ENCODE data around the gene SOCS7. TPM values are rescaled to one million over a fixed set of nuclear protein-coding genes. Genes with fewer than 3 reads are reported as not detected.

SOCS7 gene
- total RNA-seq, 5 donors from 2014 or later (not counting 1 experiment from before 2014, with no cell fraction given): 18.9 to 24.5 (median 20.7) TPM

GRCh38 chr17:38426441-38426840, 74.8 kb downstream of the SOCS7 start:
- Mint-ChIP-seq H3K4me3 (peak overlapping the region in 1 of 3 donors; percentile 58), H3K27me3 (peaks cover 14 to 46% of the 10 kb centered on the region in 2 donors), H3K36me3 (no peaks in the 10 kb centered on the region), H3K4me1 (peaks cover 13 to 20% (median 17%) of the 10 kb centered on the region in 3 donors), H3K27ac (no peak overlapping the region), H3K9me3 (no peaks in the 10 kb centered on the region)
- ATAC-seq (replicated peaks in 1 of 4): no peak
- no peak for DNase-seq
- Histone ChIP-seq H3K4me1 (ENCODE audit: control insufficient read depth in 1 of 2, extremely low read depth in 1 of 2, insufficient read depth in 2 of 2, low read length in 2 of 2) (peaks cover 0 to 19% of the 10 kb centered on the region in 2 experiments), H3K36me3 (ENCODE audit: control insufficient read depth in 2 of 2, extremely low read depth in 1 of 2, insufficient read depth in 1 of 2, low read length in 1 of 2) (no peaks in the 10 kb centered on the region), H3K9me3 (no peaks in the 10 kb centered on the region), H3K27ac (ENCODE audit: low read length) (no peak overlapping the region), H3K27me3 (replicated peaks in 1 of 2; ENCODE audit: control insufficient read depth in 2 of 2, extremely low read depth in 1 of 2, insufficient read depth in 2 of 2, low read length in 1 of 2) (peaks cover 0 to 61% of the 10 kb centered on the region in 2 experiments), H3K4me3 (ENCODE audit: control insufficient read depth in 1 of 2, extremely low read depth in 1 of 2, low read length in 1 of 2) (no peak overlapping the region)
- ChIA-PET POLR2A (no interaction called here), CTCF (interaction anchor here in 1 of 2 donors (1.6 kb wide), 1 partner anchor 12 kb away, joined by 3 read pairs; no protein-coding TSS in a partner anchor)

- WGBS (ENCODE audit: insufficient coverage): 86% methylated on average over 2 of the region's 7 CpGs
- Mint-ChIP-seq H3K27ac (no peak overlapping the region), H3K9me3 (no peaks in the 10 kb centered on the region), H3K4me3 (peak overlapping the region; percentile 58 to 74 (median 71)), H3K27me3 (peaks cover 5 to 36% of the 10 kb centered on the region in 2 donors), H3K4me1 (peaks cover 13 to 20% (median 17%) of the 10 kb centered on the region in 3 donors), H3K36me3 (no peaks in the 10 kb centered on the region)
- Histone ChIP-seq H3K9me3 (no peaks in the 10 kb centered on the region), H3K4me3 (ENCODE audit: control insufficient read depth in 1 of 2, extremely low read depth in 1 of 2, low read length in 1 of 2) (peak overlapping the region; percentile 46 to 47), H3K36me3 (ENCODE audit: control insufficient read depth in 2 of 2, extremely low read depth in 1 of 2, insufficient read depth in 1 of 2, low read length in 1 of 2) (no peaks in the 10 kb centered on the region), H3K27me3 (replicated peaks in 1 of 2; ENCODE audit: control insufficient read depth in 2 of 2, extremely low read depth in 1 of 2, insufficient read depth in 2 of 2, low read length in 1 of 2) (peaks cover 0 to 53% of the 10 kb centered on the region in 2 experiments), H3K4me1 (ENCODE audit: control insufficient read depth in 1 of 2, extremely low read depth in 1 of 2, insufficient read depth in 2 of 2, low read length in 2 of 2) (peaks cover 0 to 19% of the 10 kb centered on the region in 2 experiments), H3K27ac (ENCODE audit: low read length) (no peak overlapping the region)
- POLR2A ChIA-PET: no interaction called here
- ATAC-seq (replicated peaks in 1 of 4): no peak
- CTCF ChIA-PET: interaction anchor here (0.6 to 1.6 kb wide), 4 partner anchors 11 to 79 kb away, joined by 3 to 4 read pairs (median 3); no protein-coding TSS in a partner anchor
- no peak for DNase-seq
These were observed 75.7 kb downstream of the SOCS7 start for GRCh38 chr17:38427160-38427949.

GRCh38 chr17:38428112-38428642, 76.5 kb downstream of the SOCS7 start, which contains the start of gene ARHGAP23:
Gene ARHGAP23 (plus strand): TSS chr17:38428464. CDS start chr17:38428486, 22 bp downstream.
- Mint-ChIP-seq H3K4me3 (peak within 1 kb of the TSS; percentile 58 to 74 (median 71)), H3K27ac (no peak within 1 kb of the TSS), H3K36me3 (no peaks in the 10 kb centered on the region), H3K9me3 (no peaks in the 10 kb centered on the region), H3K4me1 (peaks cover 13 to 20% (median 17%) of the 10 kb centered on the region in 3 donors), H3K27me3 (peaks cover 4 to 29% of the 10 kb centered on the region in 2 donors)
- Histone ChIP-seq H3K9me3 (no peaks in the 10 kb centered on the region), H3K27me3 (replicated peaks in 1 of 2; ENCODE audit: control insufficient read depth in 2 of 2, extremely low read depth in 1 of 2, insufficient read depth in 2 of 2, low read length in 1 of 2) (peaks cover 0 to 45% of the 10 kb centered on the region in 2 experiments), H3K4me1 (ENCODE audit: control insufficient read depth in 1 of 2, extremely low read depth in 1 of 2, insufficient read depth in 2 of 2, low read length in 2 of 2) (peaks cover 0 to 19% of the 10 kb centered on the region in 2 experiments), H3K27ac (ENCODE audit: low read length) (no peak within 1 kb of the TSS), H3K36me3 (ENCODE audit: control insufficient read depth in 2 of 2, extremely low read depth in 1 of 2, insufficient read depth in 1 of 2, low read length in 1 of 2) (no peaks in the 10 kb centered on the region), H3K4me3 (ENCODE audit: control insufficient read depth in 1 of 2, extremely low read depth in 1 of 2, low read length in 1 of 2) (peak within 1 kb of the TSS; percentile 46 to 47)
- DNase-seq: peak in 20 of 35 experiments; percentile 5 to 51 (median 22)
- POLR2A ChIA-PET: no interaction called here
- peak; percentile 54 to 70 (median 61) for ATAC-seq (replicated peaks in 1 of 4)
- CTCF ChIA-PET: interaction anchor here (0.6 to 1.2 kb wide), 4 partner anchors 13 to 80 kb away, joined by 3 to 5 read pairs (median 4); no protein-coding TSS in a partner anchor
- 1% methylated on average over 29 of the region's 46 CpGs for WGBS (ENCODE audit: insufficient coverage)

GRCh38 chr17:38428643-38429371, 77.2 kb downstream of the SOCS7 start:
- no peaks in the 10 kb centered on the region for H3K36me3 ChIP-seq (ENCODE audit: control insufficient read depth in 2 of 2, extremely low read depth in 1 of 2, insufficient read depth in 1 of 2, low read length in 1 of 2)
- H3K4me1 ChIP-seq (ENCODE audit: control insufficient read depth in 1 of 2, extremely low read depth in 1 of 2, insufficient read depth in 2 of 2, low read length in 2 of 2): peaks cover 0 to 19% of the 10 kb centered on the region in 2 experiments
- CTCF ChIA-PET: interaction anchor here in 1 of 2 donors (0.7 to 1.2 kb wide), 2 partner anchors 17 to 80 kb away, joined by 3 read pairs; no protein-coding TSS in a partner anchor
- peak overlapping the region; percentile 56 to 62 (median 58) for H3K4me3 Mint-ChIP-seq
- H3K27ac ChIP-seq (ENCODE audit: low read length): no peak overlapping the region
- ATAC-seq (replicated peaks in 1 of 4): peak; percentile 15 to 30 (median 28)
- peaks cover 13 to 20% (median 15%) of the 10 kb centered on the region in 3 donors for H3K4me1 Mint-ChIP-seq
- DNase-seq: peak in 2 of 35 experiments; percentile 5 to 24
- peaks cover 0 to 27% of the 10 kb centered on the region in 2 donors for H3K27me3 Mint-ChIP-seq
- POLR2A ChIA-PET: no interaction called here
- no peaks in the 10 kb centered on the region for H3K36me3 Mint-ChIP-seq
- peak overlapping the region; percentile 45 to 46 for H3K4me3 ChIP-seq (ENCODE audit: control insufficient read depth in 1 of 2, extremely low read depth in 1 of 2, low read length in 1 of 2)
- no peaks in the 10 kb centered on the region for H3K9me3 ChIP-seq
- no peaks in the 10 kb centered on the region for H3K9me3 Mint-ChIP-seq
- H3K27ac Mint-ChIP-seq: no peak overlapping the region
- peaks cover 0 to 39% of the 10 kb centered on the region in 2 experiments for H3K27me3 ChIP-seq (replicated peaks in 1 of 2; ENCODE audit: control insufficient read depth in 2 of 2, extremely low read depth in 1 of 2, insufficient read depth in 2 of 2, low read length in 1 of 2)
- 7% methylated on average over 54 of the region's 56 CpGs for WGBS (ENCODE audit: insufficient coverage)

GRCh38 chr17:38429476-38430100, 77.9 kb downstream of the SOCS7 start:
- no peak overlapping the region for H3K4me3 ChIP-seq (ENCODE audit: control insufficient read depth in 1 of 2, extremely low read depth in 1 of 2, low read length in 1 of 2)
- Mint-ChIP-seq H3K4me3 (peak overlapping the region; percentile 56 to 62 (median 58)), H3K27me3 (peaks cover 0 to 19% of the 10 kb centered on the region in 2 donors), H3K4me1 (peaks cover 13 to 20% (median 15%) of the 10 kb centered on the region in 3 donors), H3K27ac (no peak overlapping the region), H3K9me3 (no peaks in the 10 kb centered on the region), H3K36me3 (no peaks in the 10 kb centered on the region)
- H3K27ac ChIP-seq (ENCODE audit: low read length): no peak overlapping the region
- ChIA-PET POLR2A (interaction anchor here in 1 of 2 donors (0.6 kb wide), 1 partner anchor 114 kb away, joined by 8 read pairs; no protein-coding TSS in a partner anchor), CTCF (interaction anchor here in 1 of 2 donors (0.7 to 1.2 kb wide), 2 partner anchors 18 to 80 kb away, joined by 3 read pairs; no protein-coding TSS in a partner anchor)
- H3K27me3 ChIP-seq (replicated peaks in 1 of 2; ENCODE audit: control insufficient read depth in 2 of 2, extremely low read depth in 1 of 2, insufficient read depth in 2 of 2, low read length in 1 of 2): peaks cover 0 to 35% of the 10 kb centered on the region in 2 experiments
- DNase-seq (no peak), ATAC-seq (replicated peaks in 1 of 4) (no peak)
- 97% methylated on average over 6 of the region's 9 CpGs for WGBS (ENCODE audit: insufficient coverage)
- H3K36me3 ChIP-seq (ENCODE audit: control insufficient read depth in 2 of 2, extremely low read depth in 1 of 2, insufficient read depth in 1 of 2, low read length in 1 of 2): no peaks in the 10 kb centered on the region
- H3K9me3 ChIP-seq: no peaks in the 10 kb centered on the region
- peaks cover 0 to 19% of the 10 kb centered on the region in 2 experiments for H3K4me1 ChIP-seq (ENCODE audit: control insufficient read depth in 1 of 2, extremely low read depth in 1 of 2, insufficient read depth in 2 of 2, low read length in 2 of 2)

Measured in T-cell (primary cell).